ENCODE results near the gene IQCF2. TPM values are rescaled to one million over a fixed set of nuclear protein-coding genes. Genes with fewer than 3 reads are reported as not detected.
"Not testable (repeated sequence)": the region's sequence is repeated elsewhere in the genome, so short reads cannot be mapped to it uniquely, and the experiment has no call there.

The IQCF2 gene
- total and polyA plus RNA-seq, 8 donors = not detected

GRCh38 chr3:51862886-51863285 is 1.5 kb downstream of the IQCF2 start:
- H3K27me3 ChIP-seq = peaks cover 0 to 10% (median 5%) of the 10 kb centered on the region in 3 donors
- TF ChIP-seq EP300 (IDR thresholded peaks at IDR 0.05) (no peak), CTCF (IDR thresholded peaks at IDR 0.05) (no peak), POLR2AphosphoS5 (IDR thresholded peaks at IDR 0.05) (no peak), POLR2A (IDR thresholded peaks at IDR 0.05) (no peak)
- H3K9me3 ChIP-seq = no peaks in the 10 kb centered on the region
- DNase-seq = no peak
- H3K27ac ChIP-seq = no peak overlapping the region
- 75 to 83% (median 77%) methylated on average over 13 of the region's 13 CpGs for WGBS, 5 donors
- intact Hi-C loops (cut with DNase I; ENCODE audit: low total_unique reads) = no loop called here
- no peaks in the 10 kb centered on the region for H3K4me1 ChIP-seq
- H3K36me3 ChIP-seq = no peaks in the 10 kb centered on the region
- no peak overlapping the region for H3K4me3 ChIP-seq

DNA sequence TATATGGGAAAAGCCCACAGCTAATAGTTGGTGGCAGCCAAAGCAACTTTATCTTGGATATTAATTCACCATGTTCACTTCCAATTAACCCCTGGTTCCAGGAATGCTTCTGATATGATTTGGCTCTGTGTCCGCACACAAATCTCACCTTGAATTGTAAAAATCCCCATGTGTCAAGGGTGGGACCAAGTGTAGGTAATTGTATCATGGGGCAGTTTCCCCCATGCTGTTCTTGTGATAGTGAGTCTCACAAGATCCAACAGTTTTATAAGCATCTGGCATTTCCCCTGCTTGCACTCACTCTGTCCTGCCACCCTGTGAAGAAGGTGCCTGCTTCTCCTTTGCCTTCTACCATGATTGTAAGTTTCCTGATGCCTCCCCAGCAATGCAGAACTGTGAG is 7.5 kb downstream of the IQCF2 start:
- H3K4me1 ChIP-seq; H3K36me3 ChIP-seq; H3K4me3 ChIP-seq; H3K9me3 ChIP-seq; intact Hi-C loops (cut with DNase I; ENCODE audit: low total_unique reads); DNase-seq; H3K27ac ChIP-seq: not testable (repeated sequence)
- H3K27me3 ChIP-seq = peaks cover 0 to 15% (median 5%) of the 10 kb centered on the region in 3 donors
- WGBS, 5 donors = 50 to 80% (median 72%) methylated on average over 1 of the region's 1 CpG

DNA sequence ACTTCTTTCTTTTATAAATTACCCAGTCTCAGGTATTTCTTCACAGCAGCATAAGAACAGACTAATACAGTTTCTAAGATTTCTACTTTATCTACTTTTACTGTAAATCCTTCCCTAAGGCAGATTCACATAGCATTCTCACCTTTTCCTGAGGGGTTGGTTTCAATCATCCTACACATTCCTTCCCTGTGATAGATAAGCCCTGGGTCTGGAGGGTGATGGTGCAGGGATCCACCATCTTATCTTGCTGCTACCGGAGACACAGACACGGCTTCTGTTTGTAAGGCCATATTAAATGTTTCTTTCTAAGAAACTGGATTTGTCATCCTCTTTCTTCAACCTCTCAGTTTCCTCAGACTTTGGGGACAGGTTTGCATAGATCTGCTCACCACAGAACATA is 7.9 kb downstream of the IQCF2 start:
- no peak overlapping the region for H3K27ac ChIP-seq
- intact Hi-C loops (cut with DNase I; ENCODE audit: low total_unique reads) = no loop called here
- H3K27me3 ChIP-seq = peaks cover 0 to 15% (median 5%) of the 10 kb centered on the region in 3 donors
- no peak for DNase-seq
- H3K36me3 ChIP-seq = no peaks in the 10 kb centered on the region
- TF ChIP-seq POLR2A (IDR thresholded peaks at IDR 0.05) (no peak), EP300 (IDR thresholded peaks at IDR 0.05) (no peak), CTCF (IDR thresholded peaks at IDR 0.05) (no peak), POLR2AphosphoS5 (IDR thresholded peaks at IDR 0.05) (no peak)
- H3K9me3 ChIP-seq = no peaks in the 10 kb centered on the region
- WGBS, 5 donors = 26 to 47% (median 32%) methylated on average over 2 of the region's 2 CpGs
- no peak overlapping the region for H3K4me3 ChIP-seq
- no peaks in the 10 kb centered on the region for H3K4me1 ChIP-seq

DNA sequence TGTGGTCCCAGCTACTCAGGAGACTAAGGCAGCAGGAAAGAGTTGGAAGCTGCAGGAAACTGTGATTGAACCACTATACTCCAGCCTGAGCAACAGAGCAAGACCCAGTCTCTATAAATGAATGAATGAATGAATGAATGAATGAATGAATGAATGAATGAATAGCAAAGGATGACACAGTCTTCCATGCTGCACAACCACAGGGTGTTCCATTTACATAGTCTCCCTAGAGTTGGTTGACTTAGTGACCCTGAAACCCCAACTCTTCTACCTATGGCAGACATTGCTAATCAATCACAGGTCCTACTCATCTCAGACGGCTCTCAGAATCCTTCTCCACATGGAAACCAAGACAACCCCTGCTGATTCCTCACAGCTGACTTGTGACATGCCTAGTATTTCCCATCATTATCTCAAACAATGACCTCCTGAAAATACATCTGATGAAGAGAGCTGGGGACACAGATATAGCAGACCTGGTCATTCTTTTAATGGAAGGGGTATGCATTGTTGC is 11.9 kb downstream of the IQCF2 start:
- Histone ChIP-seq H3K36me3 (no peaks in the 10 kb centered on the region), H3K27ac (no peak overlapping the region), H3K4me3 (no peak overlapping the region), H3K9me3 (no peaks in the 10 kb centered on the region), H3K4me1 (no peaks in the 10 kb centered on the region), H3K27me3 (peaks cover 0 to 11% (median 0%) of the 10 kb centered on the region in 3 donors)
- WGBS, 5 donors = 52 to 77% (median 58%) methylated on average over 1 of the region's 1 CpG
- DNase-seq = no peak
- intact Hi-C loops (cut with DNase I; ENCODE audit: low total_unique reads) = no loop called here
- no peak for TF ChIP-seq POLR2A (IDR thresholded peaks at IDR 0.05)

DNA sequence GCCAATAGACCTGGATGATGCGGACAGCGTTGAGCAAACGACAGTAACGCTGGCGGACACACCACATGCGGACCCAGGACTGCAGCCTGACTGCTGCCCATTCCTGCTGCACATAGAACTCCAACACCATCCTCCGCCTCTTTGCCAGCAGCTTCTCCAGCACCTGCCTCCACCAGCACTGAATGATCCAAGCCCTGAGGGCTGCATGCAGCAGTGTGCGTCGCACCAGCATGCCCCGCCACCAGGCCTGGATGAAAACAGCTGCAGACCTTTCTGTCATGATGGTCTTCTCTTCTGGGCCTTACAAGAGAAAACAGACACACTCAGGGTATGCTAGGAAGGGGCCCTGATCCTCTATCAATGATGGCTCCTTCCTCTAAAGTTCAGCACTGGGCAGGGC is 12.5 kb downstream of the IQCF2 start:
- no peak for DNase-seq
- H3K27ac ChIP-seq = no peak overlapping the region
- no peaks in the 10 kb centered on the region for H3K36me3 ChIP-seq
- WGBS, 5 donors = 87 to 97% (median 93%) methylated on average over 10 of the region's 10 CpGs
- H3K27me3 ChIP-seq = peaks cover 0 to 11% (median 0%) of the 10 kb centered on the region in 3 donors
- no peaks in the 10 kb centered on the region for H3K4me1 ChIP-seq
- intact Hi-C loops (cut with DNase I; ENCODE audit: low total_unique reads) = no loop called here
- no peak overlapping the region for H3K4me3 ChIP-seq
- TF ChIP-seq EP300 (IDR thresholded peaks at IDR 0.05) = no peak
- H3K9me3 ChIP-seq = no peaks in the 10 kb centered on the region

DNA sequence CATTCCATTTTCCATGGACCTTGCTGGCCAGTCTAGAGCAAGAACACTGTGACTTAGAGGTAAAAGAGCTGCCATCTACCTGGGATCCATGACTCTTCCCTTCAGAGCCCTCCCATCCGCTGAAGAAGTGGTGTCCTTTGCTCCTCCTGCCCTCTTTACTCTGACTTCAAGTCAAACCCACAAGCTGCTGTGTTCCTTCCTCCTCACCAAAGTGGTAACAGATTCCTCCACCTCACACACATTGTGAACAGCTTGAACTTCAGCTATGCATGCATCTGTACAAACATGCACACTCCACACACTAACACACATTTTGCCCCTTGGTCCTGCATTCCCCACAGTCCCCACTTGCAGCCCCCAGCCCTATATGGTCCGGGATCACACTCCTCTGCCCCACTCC is 13.0 kb downstream of the IQCF2 start:
- peaks cover 0 to 11% (median 0%) of the 10 kb centered on the region in 3 donors for H3K27me3 ChIP-seq
- intact Hi-C loops (cut with DNase I; ENCODE audit: low total_unique reads) = no loop called here
- H3K9me3 ChIP-seq = no peaks in the 10 kb centered on the region
- DNase-seq = no peak
- TF ChIP-seq POLR2A (IDR thresholded peaks at IDR 0.05) (no peak), CTCF (IDR thresholded peaks at IDR 0.05) (no peak), EP300 (IDR thresholded peaks at IDR 0.05) (no peak), POLR2AphosphoS5 (IDR thresholded peaks at IDR 0.05) (no peak)
- WGBS, 5 donors = 67 to 93% (median 76%) methylated on average over 2 of the region's 2 CpGs
- no peaks in the 10 kb centered on the region for H3K36me3 ChIP-seq
- no peak overlapping the region for H3K4me3 ChIP-seq
- no peaks in the 10 kb centered on the region for H3K4me1 ChIP-seq
- H3K27ac ChIP-seq = no peak overlapping the region
